OCI-LY3 (cell line): ENCODE measurements around the gene RBM22.

Experiments
- H2AFZ ChIP-seq: fragments of 200-600, 300-600 bp; shearing (Covaris generic); 2 replicates; pipeline ENCODE4 v1.6.0; 2014; ENCODE audit warnings: antibody characterized with exemption, low read depth, low read length
- H3K27ac ChIP-seq: fragments of 200-600, 300-600 bp; sonication (generic); 2 replicates; pipeline ENCODE4 v1.5.1; 2014; ENCODE audit warnings: mild to moderate bottlenecking, low read length, moderate library complexity, mixed read lengths
- H3K27me3 ChIP-seq: fragments of 200-600, 300-600 bp; sonication (generic); 2 replicates; pipeline ENCODE4 v1.6.1; 2014; ENCODE audit warnings: low read depth, low read length, mixed read lengths
- H3K36me3 ChIP-seq: fragments of 200-600, 300-600 bp; sonication (generic); replicated peaks from 2 replicates; pipeline ENCODE3; 2014; ENCODE audit warnings: low read depth, low read length, mixed read lengths
- H3K4me1 ChIP-seq: fragments of 300-600, 200-600 bp; sonication (generic); 2 replicates; pipeline ENCODE4 v1.6.1; 2014; ENCODE audit warnings: low read length, mixed read lengths
- H3K4me2 ChIP-seq: fragments of 200-600, 300-600 bp; sonication (generic); 2 replicates; pipeline ENCODE4 v1.6.1; 2014; ENCODE audit warnings: low read length, mixed read lengths
- H3K4me3 ChIP-seq: fragments of 300-600, 200-600 bp; sonication (generic); 2 replicates; pipeline ENCODE4 v1.5.1; 2014; ENCODE audit warnings: antibody characterized with exemption, mild to moderate bottlenecking, low read length, moderate library complexity
- H3K79me2 ChIP-seq: fragments of 300-600, 200-600 bp; shearing (Covaris generic); 2 replicates; pipeline ENCODE4 v1.6.1; 2014; ENCODE audit warnings: mild to moderate bottlenecking, low read length, mixed read lengths
- H3K9ac ChIP-seq: fragments of 300-600, 200-600 bp; shearing (Covaris generic); 2 replicates; pipeline ENCODE4 v1.6.0; 2014; ENCODE audit warnings: mild to moderate bottlenecking, low read length, moderate library complexity
- H3K9me3 ChIP-seq: fragments of 200-600, 300-600 bp; shearing (Covaris generic); 2 replicates; pipeline ENCODE4 v1.6.1; 2014; ENCODE audit warnings: low read length, mixed read lengths; ENCODE audit not compliant: insufficient read depth
- H4K20me1 ChIP-seq: fragments of 200-600, 300-600 bp; sonication (generic); 2 replicates; pipeline ENCODE4 v1.6.1; 2016; ENCODE audit warnings: low read length, mixed read lengths; ENCODE audit not compliant: insufficient read depth
- CTCF ChIP-seq: fragments of 200-600, 300-600 bp; sonication (generic); IDR thresholded peaks from 2 replicates; pipeline ENCODE4 v1.5.1; 2014; ENCODE audit warnings: antibody characterized with exemption, low read length, low read depth
- EZH2phosphoT487 ChIP-seq: fragments of 200-600 bp; shearing (Covaris generic); IDR thresholded peaks from 2 replicates; pipeline ENCODE4 v1.6.1; 2018; ENCODE audit warnings: antibody characterized with exemption, mixed run types, low read depth

Gene RBM22

GRCh38 chr5:150661821-150662596 is 38.9 kb downstream of the RBM22 start:
- H3K9ac ChIP-seq: no peak overlapping the region
- TF ChIP-seq CTCF (no peak), EZH2phosphoT487 (no peak)
- H3K27me3 ChIP-seq: peaks cover 4% of the 10 kb centered on the region

GRCh38 chr5:150661086-150661485 is 39.8 kb downstream of the RBM22 start, which contains the start of gene MYOZ3:
MYOZ3 (plus strand) TSS chr5:150661251; CDS start chr5:150662942, 1,691 bp downstream.
- Histone ChIP-seq H3K9me3 (no peaks in the 10 kb centered on the region), H3K36me3 (no peaks in the 10 kb centered on the region), H3K27ac (no peak within 1 kb of the TSS), H3K9ac (no peak within 1 kb of the TSS), H3K27me3 (peaks cover 4% of the 10 kb centered on the region), H3K4me2 (no peak within 1 kb of the TSS), H4K20me1 (no peaks in the 10 kb centered on the region), H3K4me1 (peaks cover 4% of the 10 kb centered on the region; the same call in 1 of the 2 replicates), H3K4me3 (no peak within 1 kb of the TSS), H3K79me2 (no peaks in the 10 kb centered on the region), H2AFZ (no peak within 1 kb of the TSS)
- TF ChIP-seq EZH2phosphoT487: no peak
- TF ChIP-seq CTCF: no peak

More at GRCh38 chr5:150661821-150662596, 38.9 kb downstream of the RBM22 start:
- Histone ChIP-seq H3K9me3 (no peaks in the 10 kb centered on the region), H2AFZ (no peak overlapping the region), H3K27ac (no peak overlapping the region), H3K4me3 (no peak overlapping the region), H3K4me2 (no peak overlapping the region), H3K4me1 (peaks cover 3% of the 10 kb centered on the region; the same call in 1 of the 2 replicates), H3K79me2 (no peaks in the 10 kb centered on the region), H4K20me1 (no peaks in the 10 kb centered on the region), H3K36me3 (no peaks in the 10 kb centered on the region)

- H4K20me1 ChIP-seq: no peaks in the 10 kb centered on the region
- no peaks in the 10 kb centered on the region for H3K36me3 ChIP-seq
- no peak overlapping the region for H3K4me2 ChIP-seq
- no peak overlapping the region for H2AFZ ChIP-seq
- no peak overlapping the region for H3K9ac ChIP-seq
- H3K9me3 ChIP-seq: no peaks in the 10 kb centered on the region
- TF ChIP-seq EZH2phosphoT487: no peak
- no peak for TF ChIP-seq CTCF
- peaks cover 4% of the 10 kb centered on the region for H3K27me3 ChIP-seq
- no peaks in the 10 kb centered on the region for H3K79me2 ChIP-seq
- peaks cover 4% of the 10 kb centered on the region; the same call in 1 of the 2 replicates for H3K4me1 ChIP-seq
- H3K27ac ChIP-seq: no peak overlapping the region
- H3K4me3 ChIP-seq: no peak overlapping the region
These were observed 40.6 kb downstream of the RBM22 start for GRCh38 chr5:150660108-150660831.

GRCh38 chr5:150659360-150660107 is 41.3 kb downstream of the RBM22 start:
- peaks cover 4% of the 10 kb centered on the region; the same call in 1 of the 2 replicates for H3K4me1 ChIP-seq
- H3K9ac ChIP-seq: no peak overlapping the region
- H4K20me1 ChIP-seq: no peaks in the 10 kb centered on the region
- no peaks in the 10 kb centered on the region for H3K36me3 ChIP-seq
- no peak overlapping the region for H2AFZ ChIP-seq
- H3K79me2 ChIP-seq: no peaks in the 10 kb centered on the region
- no peak overlapping the region for H3K27ac ChIP-seq
- H3K4me2 ChIP-seq: no peak overlapping the region
- H3K4me3 ChIP-seq: no peak overlapping the region
- TF ChIP-seq CTCF (no peak), EZH2phosphoT487 (no peak)
- H3K27me3 ChIP-seq: no peaks in the 10 kb centered on the region; the same call in 1 of the 2 replicates
- no peaks in the 10 kb centered on the region for H3K9me3 ChIP-seq
